ENCODE data around the gene LRMDA. TPM values are rescaled to one million over a fixed set of nuclear protein-coding genes. Genes with fewer than 3 reads are reported as not detected.

LRMDA gene
- polyA plus RNA-seq, 2 of the 4 experiments (the other 2 are of a cell fraction): 4.6 to 5.2 TPM

DNA sequence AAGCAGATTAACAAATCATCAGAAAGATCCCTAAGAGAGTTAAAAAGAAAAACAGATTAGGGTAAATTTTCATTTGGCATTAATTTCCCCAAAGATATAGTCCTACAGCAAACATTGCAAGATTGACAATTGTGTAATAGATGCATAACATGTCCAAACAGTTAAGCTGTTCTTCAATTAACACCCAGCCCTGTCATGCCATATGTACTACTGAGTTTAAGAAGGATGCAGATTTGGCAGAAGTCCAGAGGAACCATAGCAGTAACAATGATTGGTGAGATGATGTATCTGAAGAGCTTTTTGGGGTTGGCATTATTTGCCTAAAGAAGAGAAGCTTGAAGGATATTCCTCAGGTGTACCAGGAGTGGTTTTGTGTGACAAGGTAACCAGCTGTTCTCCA lies 287.6 kb downstream of the LRMDA start:
- ATAC-seq (no peak), FAIRE-seq (no peak), DNase-seq (ENCODE audit: low read depth in 1 of 2, low spot score in 1 of 2) (no peak)
- Histone ChIP-seq H3K4me3 (no peak overlapping the region), H3K4me2 (no peak overlapping the region), H3K27ac (no peak overlapping the region), H3K9me3 (no peaks in the 10 kb centered on the region), H3K4me1 (no peaks in the 10 kb centered on the region)
- POLR2A ChIA-PET: no interaction called here
- CTCF ChIA-PET: no interaction called here
- TF ChIP-seq JUN (IDR thresholded peaks at IDR 0.05): no peak
- no peak for TF ChIP-seq SMC3 (IDR thresholded peaks at IDR 0.05)
- no peak for TF ChIP-seq GATA3 (IDR thresholded peaks at IDR 0.05; ENCODE audit: borderline replicate concordance)
- no peak for TF ChIP-seq MAFK (IDR thresholded peaks at IDR 0.05; ENCODE audit: partially characterized antibody)
- no peak for TF ChIP-seq FOSL2 (IDR thresholded peaks at IDR 0.05)
- TF ChIP-seq FOSL2 (CRISPR knock-in tag; IDR thresholded peaks at IDR 0.05): no peak
- no peak for TF ChIP-seq MYC (IDR thresholded peaks at IDR 0.05; ENCODE audit: borderline replicate concordance, low read length)
- TF ChIP-seq NPAS2 (CRISPR knock-in tag; IDR thresholded peaks at IDR 0.05; ENCODE audit: borderline replicate concordance): no peak

- POLR2A ChIA-PET: no interaction called here
- ATAC-seq: no peak
Observed at GRCh38 chr10:75720157-75720556, 288.7 kb downstream of the LRMDA start.

GRCh38 chr10:75722020-75722419 lies 290.6 kb downstream of the LRMDA start:
- ATAC-seq (no peak), FAIRE-seq (no peak), DNase-seq (ENCODE audit: low read depth in 1 of 2, low spot score in 1 of 2) (no peak)
- TF ChIP-seq HEYL (CRISPR knock-in tag; IDR thresholded peaks at IDR 0.05): no peak
- TF ChIP-seq, protein P1, sequence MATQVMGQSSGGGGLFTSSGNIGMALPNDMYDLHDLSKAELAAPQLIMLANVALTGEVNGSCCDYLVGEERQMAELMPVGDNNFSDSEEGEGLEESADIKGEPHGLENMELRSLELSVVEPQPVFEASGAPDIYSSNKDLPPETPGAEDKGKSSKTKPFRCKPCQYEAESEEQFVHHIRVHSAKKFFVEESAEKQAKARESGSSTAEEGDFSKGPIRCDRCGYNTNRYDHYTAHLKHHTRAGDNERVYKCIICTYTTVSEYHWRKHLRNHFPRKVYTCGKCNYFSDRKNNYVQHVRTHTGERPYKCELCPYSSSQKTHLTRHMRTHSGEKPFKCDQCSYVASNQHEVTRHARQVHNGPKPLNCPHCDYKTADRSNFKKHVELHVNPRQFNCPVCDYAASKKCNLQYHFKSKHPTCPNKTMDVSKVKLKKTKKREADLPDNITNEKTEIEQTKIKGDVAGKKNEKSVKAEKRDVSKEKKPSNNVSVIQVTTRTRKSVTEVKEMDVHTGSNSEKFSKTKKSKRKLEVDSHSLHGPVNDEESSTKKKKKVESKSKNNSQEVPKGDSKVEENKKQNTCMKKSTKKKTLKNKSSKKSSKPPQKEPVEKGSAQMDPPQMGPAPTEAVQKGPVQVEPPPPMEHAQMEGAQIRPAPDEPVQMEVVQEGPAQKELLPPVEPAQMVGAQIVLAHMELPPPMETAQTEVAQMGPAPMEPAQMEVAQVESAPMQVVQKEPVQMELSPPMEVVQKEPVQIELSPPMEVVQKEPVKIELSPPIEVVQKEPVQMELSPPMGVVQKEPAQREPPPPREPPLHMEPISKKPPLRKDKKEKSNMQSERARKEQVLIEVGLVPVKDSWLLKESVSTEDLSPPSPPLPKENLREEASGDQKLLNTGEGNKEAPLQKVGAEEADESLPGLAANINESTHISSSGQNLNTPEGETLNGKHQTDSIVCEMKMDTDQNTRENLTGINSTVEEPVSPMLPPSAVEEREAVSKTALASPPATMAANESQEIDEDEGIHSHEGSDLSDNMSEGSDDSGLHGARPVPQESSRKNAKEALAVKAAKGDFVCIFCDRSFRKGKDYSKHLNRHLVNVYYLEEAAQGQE (IDR thresholded peaks at IDR 0.05): no peak
- no peak for TF ChIP-seq RARB (CRISPR knock-in tag; IDR thresholded peaks at IDR 0.05)
- TF ChIP-seq EHF (CRISPR knock-in tag; IDR thresholded peaks at IDR 0.05): no peak
- no peak for TF ChIP-seq ZFP36 (IDR thresholded peaks at IDR 0.05; ENCODE audit: borderline replicate concordance, partially characterized antibody)
- TF ChIP-seq MYC (IDR thresholded peaks at IDR 0.05; ENCODE audit: borderline replicate concordance, low read length): no peak
- no peak for TF ChIP-seq CBX2 (IDR thresholded peaks at IDR 0.05; ENCODE audit: borderline replicate concordance, low read depth)
- no peak for TF ChIP-seq FOSB (CRISPR knock-in tag; IDR thresholded peaks at IDR 0.05)
- TF ChIP-seq RNF2 (IDR thresholded peaks at IDR 0.05; ENCODE audit: borderline replicate concordance, low read depth): no peak
- TF ChIP-seq, protein P2, sequence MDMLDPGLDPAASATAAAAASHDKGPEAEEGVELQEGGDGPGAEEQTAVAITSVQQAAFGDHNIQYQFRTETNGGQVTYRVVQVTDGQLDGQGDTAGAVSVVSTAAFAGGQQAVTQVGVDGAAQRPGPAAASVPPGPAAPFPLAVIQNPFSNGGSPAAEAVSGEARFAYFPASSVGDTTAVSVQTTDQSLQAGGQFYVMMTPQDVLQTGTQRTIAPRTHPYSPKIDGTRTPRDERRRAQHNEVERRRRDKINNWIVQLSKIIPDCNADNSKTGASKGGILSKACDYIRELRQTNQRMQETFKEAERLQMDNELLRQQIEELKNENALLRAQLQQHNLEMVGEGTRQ (IDR thresholded peaks at IDR 0.05): no peak
- TF ChIP-seq CHD4 (IDR thresholded peaks at IDR 0.05; ENCODE audit: borderline replicate concordance): no peak
- TF ChIP-seq ZSCAN20 (CRISPR knock-in tag; IDR thresholded peaks at IDR 0.05): no peak
- no peak for TF ChIP-seq CHD2 (IDR thresholded peaks at IDR 0.05; ENCODE audit: low read length, partially characterized antibody)
- no peak for TF ChIP-seq RCOR1 (IDR thresholded peaks at IDR 0.05; ENCODE audit: low read depth, low read length)
- no peak for TF ChIP-seq FOXS1 (CRISPR knock-in tag; IDR thresholded peaks at IDR 0.05)
- TF ChIP-seq, protein P3, sequence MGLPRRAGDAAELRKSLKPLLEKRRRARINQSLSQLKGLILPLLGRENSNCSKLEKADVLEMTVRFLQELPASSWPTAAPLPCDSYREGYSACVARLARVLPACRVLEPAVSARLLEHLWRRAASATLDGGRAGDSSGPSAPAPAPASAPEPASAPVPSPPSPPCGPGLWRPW (IDR thresholded peaks at IDR 0.05): no peak
- no peak for TF ChIP-seq MAX (IDR thresholded peaks at IDR 0.05)
- no peak for TF ChIP-seq ESRRA (IDR thresholded peaks at IDR 0.05; ENCODE audit: borderline replicate concordance, low read length)
- POLR2A ChIA-PET: no interaction called here
- no peak overlapping the region for H3K4me2 ChIP-seq
- no peaks in the 10 kb centered on the region for H3K9me3 ChIP-seq
- CTCF ChIA-PET: interaction anchor here (0.8 kb wide), 1 partner anchor 8 kb away, joined by 3 read pairs; no protein-coding TSS in a partner anchor
- no peaks in the 10 kb centered on the region for H3K4me1 ChIP-seq
- H3K27ac ChIP-seq: no peak overlapping the region
- 51% methylated on average over 4 of the region's 4 CpGs for WGBS (ENCODE audit: missing lambda C conversion rate)
- no peak overlapping the region for H3K4me3 ChIP-seq

More at GRCh38 chr10:75720157-75720556, 288.7 kb downstream of the LRMDA start:
- Histone ChIP-seq H3K4me3 (no peak overlapping the region), H3K4me2 (no peak overlapping the region), H3K9me3 (no peaks in the 10 kb centered on the region), H3K4me1 (no peaks in the 10 kb centered on the region), H3K27ac (no peak overlapping the region)
- WGBS (ENCODE audit: missing lambda C conversion rate): 56% methylated on average over 7 of the region's 7 CpGs
- DNase-seq (ENCODE audit: low read depth in 1 of 2, low spot score in 1 of 2) (no peak), FAIRE-seq (no peak)
- CTCF ChIA-PET: no interaction called here
- 0 out of 4 replicates have a peak, but pooled peaks of 1 of the 2 experiments have one; percentile 22 for TF ChIP-seq CEBPB (IDR thresholded peaks at IDR 0.05)
- no peak for TF ChIP-seq TP53 (CRISPR knock-in tag; IDR thresholded peaks at IDR 0.05)

Measured in A549 (cell line).